HepG2 (cell line): ENCODE measurements around the gene CHIC2. TPM values are rescaled to one million over a fixed set of nuclear protein-coding genes. Genes with fewer than 3 reads are reported as not detected.
A peak's percentile ranks its signal among the peaks of the same experiment; 100 is the strongest.

ENCODE experiments used
- CCAR2 ChIP-seq: fragments of 200-400 bp; formaldehyde crosslinking; optimal IDR thresholded peaks from 2 replicates; pipeline ENCODE3; 2018; ENCODE audit warnings: low read depth, mild to moderate bottlenecking, low read length, moderate library complexity
- DNMT1 ChIP-seq: sonication (generic); formaldehyde crosslinking; IDR thresholded peaks from 2 replicates; pipeline ENCODE4 v1.5.1; 2020; ENCODE audit warnings: mild to moderate bottlenecking, missing genetic modification reagents
- ELF1 ChIP-seq: sonication (generic); formaldehyde crosslinking; IDR thresholded peaks from 2 replicates; pipeline ENCODE4 v1.4.0; 2020; ENCODE audit warnings: missing genetic modification reagents
- ELF3 ChIP-seq: IDR thresholded peaks from 2 replicates; pipeline ENCODE4 v1.6.1; 2016; ENCODE audit warnings: missing genetic modification reagents, missing compliant biosample characterization
- FOXK2 ChIP-seq: fragments of 450-650 bp; IDR thresholded peaks from 2 replicates; pipeline ENCODE4 v1.6.1; 2016
- KAT7 ChIP-seq: IDR thresholded peaks from 2 replicates; pipeline ENCODE4 v1.6.1; 2018; ENCODE audit warnings: borderline replicate concordance, missing compliant biosample characterization
- MAFG ChIP-seq: sonication (generic); formaldehyde crosslinking; IDR thresholded peaks from 2 replicates; pipeline ENCODE4 v1.5.1; 2020; ENCODE audit warnings: mild to moderate bottlenecking, missing genetic modification reagents
- MYNN ChIP-seq: sonication (generic); formaldehyde crosslinking; IDR thresholded peaks from 2 replicates; pipeline ENCODE4 v1.4.0; 2020; ENCODE audit warnings: mild to moderate bottlenecking, low read depth, missing genetic modification reagents
- NCOA2 ChIP-seq: sonication (generic); formaldehyde crosslinking; IDR thresholded peaks from 2 replicates; pipeline ENCODE4 v1.8.0; 2022; ENCODE audit warnings: inconsistent platforms
- NR2F1 ChIP-seq, 2 experiments: fragments of 450-650 bp in 1 of 2; formaldehyde crosslinking in 1 of 2; IDR thresholded peaks; 2 replicates each; pipeline versions ENCODE4 v1.5.0 to v1.6.1; 2016 to 2020; ENCODE audit warnings: mild to moderate bottlenecking in 1 of 2, missing compliant biosample characterization in 1 of 2, missing genetic modification reagents in 1 of 2, moderate library complexity in 1 of 2
- REXO4 ChIP-seq: sonication (generic); formaldehyde crosslinking; IDR thresholded peaks from 2 replicates; pipeline ENCODE4 v1.8.0; 2022; ENCODE audit warnings: missing genetic modification reagents, mild to moderate bottlenecking, borderline replicate concordance
- SIX4 ChIP-seq: sonication (generic); formaldehyde crosslinking; IDR thresholded peaks from 2 replicates; pipeline ENCODE4 v1.4.0; 2020; ENCODE audit warnings: missing genetic modification reagents
- SNRNP70 ChIP-seq: fragments of 200-400 bp; formaldehyde crosslinking; IDR thresholded peaks from 2 replicates; pipeline ENCODE4 v1.6.1; 2017; ENCODE audit warnings: mild to moderate bottlenecking, low read depth, low read length, moderate library complexity
- SP1 ChIP-seq, 2 experiments: fragments of 450-650 bp in 1 of 2; sonication (generic) in 1 of 2; formaldehyde crosslinking in 1 of 2; IDR thresholded peaks; 2 replicates each; pipeline versions ENCODE4 v1.4.0 to v1.6.1; 2016 to 2020; ENCODE audit warnings: missing genetic modification reagents in 1 of 2
- SPEN ChIP-seq: sonication (generic); formaldehyde crosslinking; IDR thresholded peaks from 2 replicates; pipeline ENCODE4 v1.5.1; 2020; ENCODE audit warnings: low read depth, mild to moderate bottlenecking, missing genetic modification reagents
- XRCC5 ChIP-seq: fragments of 200-400 bp; formaldehyde crosslinking; optimal IDR thresholded peaks from 2 replicates; pipeline ENCODE3; 2017; ENCODE audit warnings: mild to moderate bottlenecking, low read length
- ZNF850 ChIP-seq: sonication (generic); formaldehyde crosslinking; conservative IDR thresholded peaks from 2 replicates; pipeline ENCODE4 v1.9.0; 2021; ENCODE audit warnings: mild to moderate bottlenecking, missing genetic modification reagents
- polyA plus RNA-seq, 8 experiments: library from polyadenylated mRNA; depleted of rRNA in 3 of 8; stranded (reverse) in 7 of 8; unstranded in 1 of 8; fragments of >200 nt; fragmentation: Illumina TruSeq in 4 of 8; extraction: Trizol in 4 of 8; gene quantifications; 2 replicates each; pipeline versions ENCODE4 v1.2.1 to v1.2.3, GENCODE V29; 2011 to 2016; ENCODE audit warnings: low read depth in 4 of 8, missing spikeins in 1 of 8, mixed read lengths in 1 of 8; ENCODE audit not compliant: insufficient read depth in 1 of 8
- total RNA-seq, 5 experiments: library from RNA; depleted of rRNA; stranded (reverse); fragments of >200 nt; fragmentation: Illumina TruSeq; extraction: Trizol; gene quantifications; 2 replicates each; pipeline ENCODE4 v1.2.3, GENCODE V29; 2016; ENCODE audit warnings: low read depth in 1 of 5
- TF ChIP-seq, protein P1 (sequence below): sonication (generic); formaldehyde crosslinking; IDR thresholded peaks from 2 replicates; pipeline ENCODE4 v1.5.0; 2020; ENCODE audit warnings: missing genetic modification reagents, mild to moderate bottlenecking, borderline replicate concordance
- TF ChIP-seq, protein P2 (sequence below): sonication (generic); formaldehyde crosslinking; IDR thresholded peaks from 2 replicates; pipeline ENCODE4 v1.5.0; 2020; ENCODE audit warnings: mild to moderate bottlenecking, missing genetic modification reagents, borderline replicate concordance
- TF ChIP-seq, protein P3 (sequence below): IDR thresholded peaks from 2 replicates; pipeline ENCODE4 v1.6.1; 2016; ENCODE audit warnings: low read depth

The CHIC2 gene
- total and polyA plus RNA-seq, 2 of the 13 experiments (the other 11 are each of a cell fraction or from before 2014, with no cell fraction given), result 10.0 to 17.2 TPM

DNA sequence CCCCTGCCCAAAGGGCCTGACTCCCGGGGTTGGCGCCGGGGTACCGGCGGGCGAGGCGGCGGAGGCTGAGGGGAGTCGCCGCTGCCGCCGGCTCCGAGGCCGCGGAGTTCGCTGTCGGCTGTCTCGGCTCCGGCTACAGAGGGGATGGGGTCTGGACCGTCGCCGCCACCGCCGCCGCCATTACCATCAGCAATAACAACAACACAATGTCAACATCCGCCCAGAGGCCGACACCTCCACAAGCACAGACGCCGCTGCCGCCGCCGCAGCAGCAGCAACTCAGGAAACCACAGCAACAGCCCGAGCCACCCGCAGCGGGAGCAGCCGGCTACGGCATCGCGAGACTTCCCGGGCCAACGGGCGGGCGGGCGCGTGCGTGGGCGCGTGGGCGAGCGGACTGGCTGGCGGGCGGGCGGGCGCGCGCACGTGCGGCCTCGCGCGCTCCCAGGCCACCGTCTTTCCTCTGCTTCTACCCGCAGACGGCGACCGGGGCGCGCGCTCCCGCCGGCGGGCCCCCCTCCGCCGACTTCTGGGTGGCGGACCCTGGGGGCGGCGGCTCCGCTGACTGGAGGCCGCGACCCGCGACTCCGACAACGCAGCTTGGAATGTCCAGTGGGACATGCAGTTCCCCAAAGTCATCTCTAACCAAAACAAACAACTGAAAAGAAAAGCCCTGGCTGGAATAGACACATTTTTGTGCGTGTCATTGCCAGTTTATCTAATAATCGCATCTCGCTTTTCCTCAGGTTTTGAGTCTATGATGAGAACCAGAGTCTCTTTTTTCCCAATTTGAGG lies at the start of gene CHIC2 (continued):
- TF ChIP-seq, protein P1, sequence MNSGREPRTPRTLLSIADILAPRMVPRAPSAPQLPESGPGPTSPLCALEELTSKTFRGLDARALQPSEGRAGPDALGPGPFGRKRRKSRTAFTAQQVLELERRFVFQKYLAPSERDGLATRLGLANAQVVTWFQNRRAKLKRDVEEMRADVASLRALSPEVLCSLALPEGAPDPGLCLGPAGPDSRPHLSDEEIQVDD (CRISPR knock-in tag), result no peak; the same call in 1 of the 2 replicates
- TF ChIP-seq ELF3, result peak; percentile 80
- TF ChIP-seq, protein P2, sequence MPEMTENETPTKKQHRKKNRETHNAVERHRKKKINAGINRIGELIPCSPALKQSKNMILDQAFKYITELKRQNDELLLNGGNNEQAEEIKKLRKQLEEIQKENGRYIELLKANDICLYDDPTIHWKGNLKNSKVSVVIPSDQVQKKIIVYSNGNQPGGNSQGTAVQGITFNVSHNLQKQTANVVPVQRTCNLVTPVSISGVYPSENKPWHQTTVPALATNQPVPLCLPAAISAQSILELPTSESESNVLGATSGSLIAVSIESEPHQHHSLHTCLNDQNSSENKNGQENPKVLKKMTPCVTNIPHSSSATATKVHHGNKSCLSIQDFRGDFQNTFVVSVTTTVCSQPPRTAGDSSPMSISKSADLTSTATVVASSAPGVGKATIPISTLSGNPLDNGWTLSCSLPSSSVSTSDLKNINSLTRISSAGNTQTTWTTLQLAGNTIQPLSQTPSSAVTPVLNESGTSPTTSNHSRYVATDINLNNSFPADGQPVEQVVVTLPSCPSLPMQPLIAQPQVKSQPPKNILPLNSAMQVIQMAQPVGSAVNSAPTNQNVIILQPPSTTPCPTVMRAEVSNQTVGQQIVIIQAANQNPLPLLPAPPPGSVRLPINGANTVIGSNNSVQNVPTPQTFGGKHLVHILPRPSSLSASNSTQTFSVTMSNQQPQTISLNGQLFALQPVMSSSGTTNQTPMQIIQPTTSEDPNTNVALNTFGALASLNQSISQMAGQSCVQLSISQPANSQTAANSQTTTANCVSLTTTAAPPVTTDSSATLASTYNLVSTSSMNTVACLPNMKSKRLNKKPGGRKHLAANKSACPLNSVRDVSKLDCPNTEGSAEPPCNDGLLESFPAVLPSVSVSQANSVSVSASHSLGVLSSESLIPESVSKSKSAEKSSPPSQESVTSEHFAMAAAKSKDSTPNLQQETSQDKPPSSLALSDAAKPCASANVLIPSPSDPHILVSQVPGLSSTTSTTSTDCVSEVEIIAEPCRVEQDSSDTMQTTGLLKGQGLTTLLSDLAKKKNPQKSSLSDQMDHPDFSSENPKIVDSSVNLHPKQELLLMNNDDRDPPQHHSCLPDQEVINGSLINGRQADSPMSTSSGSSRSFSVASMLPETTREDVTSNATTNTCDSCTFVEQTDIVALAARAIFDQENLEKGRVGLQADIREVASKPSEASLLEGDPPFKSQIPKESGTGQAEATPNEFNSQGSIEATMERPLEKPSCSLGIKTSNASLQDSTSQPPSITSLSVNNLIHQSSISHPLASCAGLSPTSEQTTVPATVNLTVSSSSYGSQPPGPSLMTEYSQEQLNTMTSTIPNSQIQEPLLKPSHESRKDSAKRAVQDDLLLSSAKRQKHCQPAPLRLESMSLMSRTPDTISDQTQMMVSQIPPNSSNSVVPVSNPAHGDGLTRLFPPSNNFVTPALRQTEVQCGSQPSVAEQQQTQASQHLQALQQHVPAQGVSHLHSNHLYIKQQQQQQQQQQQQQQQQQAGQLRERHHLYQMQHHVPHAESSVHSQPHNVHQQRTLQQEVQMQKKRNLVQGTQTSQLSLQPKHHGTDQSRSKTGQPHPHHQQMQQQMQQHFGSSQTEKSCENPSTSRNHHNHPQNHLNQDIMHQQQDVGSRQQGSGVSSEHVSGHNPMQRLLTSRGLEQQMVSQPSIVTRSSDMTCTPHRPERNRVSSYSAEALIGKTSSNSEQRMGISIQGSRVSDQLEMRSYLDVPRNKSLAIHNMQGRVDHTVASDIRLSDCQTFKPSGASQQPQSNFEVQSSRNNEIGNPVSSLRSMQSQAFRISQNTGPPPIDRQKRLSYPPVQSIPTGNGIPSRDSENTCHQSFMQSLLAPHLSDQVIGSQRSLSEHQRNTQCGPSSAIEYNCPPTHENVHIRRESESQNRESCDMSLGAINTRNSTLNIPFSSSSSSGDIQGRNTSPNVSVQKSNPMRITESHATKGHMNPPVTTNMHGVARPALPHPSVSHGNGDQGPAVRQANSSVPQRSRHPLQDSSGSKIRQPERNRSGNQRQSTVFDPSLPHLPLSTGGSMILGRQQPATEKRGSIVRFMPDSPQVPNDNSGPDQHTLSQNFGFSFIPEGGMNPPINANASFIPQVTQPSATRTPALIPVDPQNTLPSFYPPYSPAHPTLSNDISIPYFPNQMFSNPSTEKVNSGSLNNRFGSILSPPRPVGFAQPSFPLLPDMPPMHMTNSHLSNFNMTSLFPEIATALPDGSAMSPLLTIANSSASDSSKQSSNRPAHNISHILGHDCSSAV (CRISPR knock-in tag), result no peak
- no peak for TF ChIP-seq MAFG (CRISPR knock-in tag)
- no peak for TF ChIP-seq ZNF850 (CRISPR knock-in tag)
- peak; percentile 73 for TF ChIP-seq SPEN (CRISPR knock-in tag)
- no peak; the same call in 1 of the 2 replicates for TF ChIP-seq NCOA2 (CRISPR knock-in tag)
- TF ChIP-seq SNRNP70, result no peak
- TF ChIP-seq, protein P3, sequence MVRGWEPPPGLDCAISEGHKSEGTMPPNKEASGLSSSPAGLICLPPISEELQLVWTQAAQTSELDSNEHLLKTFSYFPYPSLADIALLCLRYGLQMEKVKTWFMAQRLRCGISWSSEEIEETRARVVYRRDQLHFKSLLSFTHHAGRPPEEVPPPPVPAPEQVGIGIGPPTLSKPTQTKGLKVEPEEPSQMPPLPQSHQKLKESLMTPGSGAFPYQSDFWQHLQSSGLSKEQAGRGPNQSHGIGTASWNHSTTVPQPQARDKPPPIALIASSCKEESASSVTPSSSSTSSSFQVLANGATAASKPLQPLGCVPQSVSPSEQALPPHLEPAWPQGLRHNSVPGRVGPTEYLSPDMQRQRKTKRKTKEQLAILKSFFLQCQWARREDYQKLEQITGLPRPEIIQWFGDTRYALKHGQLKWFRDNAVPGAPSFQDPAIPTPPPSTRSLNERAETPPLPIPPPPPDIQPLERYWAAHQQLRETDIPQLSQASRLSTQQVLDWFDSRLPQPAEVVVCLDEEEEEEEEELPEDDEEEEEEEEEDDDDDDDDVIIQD (CRISPR knock-in tag), result no peak; the same call in 1 of the 2 replicates
- no peak for TF ChIP-seq REXO4 (CRISPR knock-in tag)
- no peak for TF ChIP-seq SP1 (IDR thresholded peaks at IDR 0.05)
- no peak for TF ChIP-seq SP1 (CRISPR knock-in tag; IDR thresholded peaks at IDR 0.05)
- TF ChIP-seq CCAR2, result no peak
- TF ChIP-seq KAT7 (CRISPR knock-in tag), result peak; percentile 44; the same call in 1 of the 2 replicates
- TF ChIP-seq NR2F1 (CRISPR knock-in tag; IDR thresholded peaks at IDR 0.05), result no peak
- TF ChIP-seq ELF1, result peak; percentile 24; the same call in 1 of the 2 replicates
- TF ChIP-seq DNMT1, result no peak
- no peak for TF ChIP-seq XRCC5
- peak; percentile 88 for TF ChIP-seq FOXK2
- no peak for TF ChIP-seq MYNN (CRISPR knock-in tag)
- no peak for TF ChIP-seq SIX4 (CRISPR knock-in tag)
